K562 (cell line): ENCODE data around the gene DMD. TPM values are rescaled to one million over a fixed set of nuclear protein-coding genes. Genes with fewer than 3 reads are reported as not detected.

ENCODE experiments used
- ATAC-seq: fragments of 200-7000 bp; cut with Tn5 transposase; 3 replicates; pipeline ENCODE4 v1.9.1; 2020; ENCODE audit warnings: moderate library complexity
- BruUV-seq: library from RNA; stranded (reverse); fragments of 400-500 nt; replicated peaks from 2 replicates; lab custom pipeline; 2021; lab: Mats Ljungman, UMichigan
- CTCF ChIA-PET: fragments of 300-600 bp; formaldehyde crosslinking; extraction: SDS; loops from one replicate; lab custom pipeline; 2021; ENCODE audit warnings: low intra/inter-chr PET ratio; lab: Yijun Ruan, JAX
- POLR2A ChIA-PET: fragments of 300-600, 350-650 bp; sonication (Branson Sonifier 250); formaldehyde crosslinking; extraction: SDS; loops from one replicate; lab custom pipeline; 2021; ENCODE audit warnings: antibody characterized with exemption, inconsistent platforms; lab: Yijun Ruan, JAX
- DNase-seq, 4 experiments: peaks; one replicate each; pipeline versions ENCODE4 v3.0.0 to v3.0.0-alpha.2; 2011 to 2018; ENCODE audit warnings: low spot score in 3 of 4, mixed read lengths in 3 of 4; ENCODE audit errors: extremely low read depth in 1 of 4
- FAIRE-seq: peaks from 2 replicates; lab custom pipeline; 2011; peaks lifted over from hg19 to GRCh38; lab: Jason Lieb, UNC
- H2AFZ ChIP-seq: 2 replicates; pipeline ENCODE4 v1.6.0; 2011; ENCODE audit warnings: low read depth, low read length, control low read depth, inconsistent platforms
- H3K27ac ChIP-seq: fragments of 200-600 bp; 3 replicates; pipeline ENCODE4 v1.8.0; 2011; ENCODE audit warnings: low read depth, mild to moderate bottlenecking, control low read depth, inconsistent platforms, low read length, moderate library complexity, mixed read lengths; ENCODE audit errors: extremely low read depth
- H3K27me3 ChIP-seq, 2 experiments: fragments of 300-600 bp in 1 of 2; 2 replicates in 1 of 2; 3 replicates in 1 of 2; pipeline versions ENCODE4 v1.6.0 to v1.8.0; 2011; ENCODE audit warnings: inconsistent platforms in 2 of 2, low read length in 2 of 2, mild to moderate bottlenecking in 1 of 2, mixed read lengths in 1 of 2, moderate library complexity in 1 of 2; ENCODE audit not compliant: control insufficient read depth in 2 of 2, insufficient read depth in 2 of 2
- H3K36me3 ChIP-seq: fragments of 300-600 bp; 3 replicates; pipeline ENCODE4 v1.8.0; 2011; ENCODE audit warnings: mild to moderate bottlenecking, low read length, inconsistent platforms; ENCODE audit not compliant: control insufficient read depth, insufficient read depth
- H3K4me1 ChIP-seq, 2 experiments: fragments of 200-600 bp in 1 of 2; replicated peaks in 1 of 2; 2 replicates in 1 of 2; 3 replicates in 1 of 2; pipeline versions ENCODE4 v1.5.1 to v1.8.0; 2011; ENCODE audit warnings: inconsistent platforms in 2 of 2, low read length in 2 of 2, mild to moderate bottlenecking in 1 of 2, mixed read lengths in 1 of 2, moderate library complexity in 1 of 2; ENCODE audit not compliant: control insufficient read depth in 2 of 2, insufficient read depth in 2 of 2
- H3K4me2 ChIP-seq: 2 replicates; pipeline ENCODE4 v1.6.1; 2011; ENCODE audit warnings: low read length, control low read depth, inconsistent platforms, mixed read lengths; ENCODE audit not compliant: insufficient read depth
- H3K4me3 ChIP-seq: fragments of 200-600 bp; sonication (generic), shearing (Covaris generic); 2 replicates; pipeline ENCODE4 v1.5.1; 2016; ENCODE audit warnings: control low read depth, inconsistent platforms
- H3K79me2 ChIP-seq: fragments of 200-600 bp; 3 replicates; pipeline ENCODE4 v1.8.0; 2011; ENCODE audit warnings: low read length, inconsistent platforms; ENCODE audit not compliant: control insufficient read depth, insufficient read depth
- H3K9ac ChIP-seq, 2 experiments: 2 replicates each; pipeline versions ENCODE4 v1.6.0 to v1.6.1; 2011; ENCODE audit warnings: low read depth in 2 of 2, low read length in 2 of 2, control low read depth in 1 of 2, inconsistent platforms in 1 of 2, mild to moderate bottlenecking in 1 of 2, mixed read lengths in 1 of 2; ENCODE audit not compliant: insufficient read depth in 1 of 2
- H3K9me1 ChIP-seq: one replicate; pipeline ENCODE4 v1.6.0; 2011; ENCODE audit warnings: inconsistent platforms, mild to moderate bottlenecking, low read length, moderate library complexity; ENCODE audit not compliant: control insufficient read depth, insufficient read depth
- H3K9me3 ChIP-seq: replicated peaks from 2 replicates; pipeline ENCODE4 v1.5.1; 2011; ENCODE audit warnings: low read depth, low read length, inconsistent platforms; ENCODE audit not compliant: control insufficient read depth, insufficient read depth
- H4K20me1 ChIP-seq: replicated peaks from 2 replicates; pipeline ENCODE4 v1.6.1; 2011; ENCODE audit warnings: low read length, inconsistent platforms, mixed read lengths; ENCODE audit not compliant: control insufficient read depth, insufficient read depth
- ARID1B ChIP-seq: fragments of 450-650 bp; IDR thresholded peaks from 2 replicates; pipeline ENCODE4 v1.6.1; 2016; ENCODE audit warnings: antibody characterized with exemption, mild to moderate bottlenecking, inconsistent platforms
- MAZ ChIP-seq, 2 experiments: fragments of 450-650 bp in 1 of 2; sonication (generic) in 1 of 2; formaldehyde crosslinking; IDR thresholded peaks in 1 of 2; conservative IDR thresholded peaks in 1 of 2; 2 replicates each; pipeline versions ENCODE4 v1.4.0 to v1.5.0; 2020; ENCODE audit warnings: mild to moderate bottlenecking in 1 of 2, missing genetic modification reagents in 1 of 2
- SRSF1 ChIP-seq: fragments of 200-400 bp; formaldehyde crosslinking; IDR thresholded peaks from 2 replicates; pipeline ENCODE4 v1.6.1; 2017; ENCODE audit warnings: mild to moderate bottlenecking, low read depth, low read length, moderate library complexity
- ZNF24 ChIP-seq: fragments of 450-650 bp; IDR thresholded peaks from 2 replicates; pipeline ENCODE4 v1.6.1; 2016
- ZNF3 ChIP-seq: fragments of 250-450 bp; sonication (Bioruptor Pico); IDR thresholded peaks from 2 replicates; pipeline ENCODE4 v1.5.0; 2021; ENCODE audit warnings: mild to moderate bottlenecking, moderate library complexity
- ZNF316 ChIP-seq: fragments of 450-650 bp; IDR thresholded peaks from 2 replicates; pipeline ENCODE4 v1.6.1; 2016
- WGBS: fragments of 100-300 bp; shearing (Covaris generic); methylation state at CpG from one replicate; pipeline ENCODE4 v1.1.6; 2016; ENCODE audit warnings: low coverage, mixed read lengths; ENCODE audit not compliant: insufficient coverage; ENCODE audit errors: missing lambda C conversion rate; 5-methylcytosine and 5-hydroxymethylcytosine counted together
- in situ Hi-C: fragments of 300-500 bp; cut with MboI; formaldehyde crosslinking; loops from 4 replicates; pipeline ENCODE4 v1.15.0; 2018; ENCODE audit warnings: inconsistent platforms, mixed read lengths
- intact Hi-C: fragments of 100-400 bp; cut with micrococcal nuclease; formaldehyde crosslinking; loops from 2 replicates; pipeline ENCODE4 v1.14.2; 2022
- polyA plus RNA-seq, 8 experiments: library from polyadenylated mRNA; depleted of rRNA in 4 of 8; stranded (reverse) in 5 of 8; unstranded in 3 of 8; fragments of >200 nt; fragmentation: Nextera tagmentation in 2 of 8; fragmentation: Illumina TruSeq in 1 of 8; extraction: Ambion mirVana in 2 of 8; extraction: Trizol in 1 of 8; gene quantifications; 2 replicates each; pipeline versions ENCODE4 v1.2.1 to v1.2.3, GENCODE V29; 2011 to 2014; ENCODE audit warnings: inconsistent platforms in 1 of 8, missing spikeins in 1 of 8
- total RNA-seq, 7 experiments: library from RNA; depleted of rRNA in 6 of 7; stranded (reverse); fragments of >200 nt in 6 of 7; fragmentation: Illumina TruSeq in 2 of 7; extraction: Trizol in 2 of 7; gene quantifications; 2 replicates each; pipeline versions ENCODE4 v1.2.1 to v1.2.3, GENCODE V29; 2011 to 2021; ENCODE audit warnings: low replicate concordance in 1 of 7
- TF ChIP-seq, protein P1 (sequence below), 3 experiments: fragments of 200-800 bp in 1 of 3; fragments of 250-450 bp in 1 of 3; fragments of 450-650 bp in 1 of 3; sonication (Bioruptor Pico) in 1 of 3; sonication (Bioruptor generic) in 1 of 3; formaldehyde crosslinking in 1 of 3; IDR thresholded peaks; 2 replicates each; pipeline versions ENCODE4 v1.6.1 to v1.8.0; 2016 to 2022; ENCODE audit warnings: mild to moderate bottlenecking in 2 of 3, missing genetic modification characterization in 2 of 3, missing compliant biosample characterization in 1 of 3, moderate library complexity in 1 of 3
- TF ChIP-seq, protein P2 (sequence below): fragments of 250-450 bp; sonication (Bioruptor Pico); IDR thresholded peaks from 2 replicates; pipeline ENCODE4 v1.8.0; 2022; ENCODE audit warnings: moderate library complexity, mild to moderate bottlenecking, inconsistent platforms

Gene DMD
- total and polyA plus RNA-seq, 9 of the 15 experiments (the other 6 are each of a cell fraction or from before 2014, with no cell fraction given): 3.8 to 20.4 (median 11.4) TPM

DNA sequence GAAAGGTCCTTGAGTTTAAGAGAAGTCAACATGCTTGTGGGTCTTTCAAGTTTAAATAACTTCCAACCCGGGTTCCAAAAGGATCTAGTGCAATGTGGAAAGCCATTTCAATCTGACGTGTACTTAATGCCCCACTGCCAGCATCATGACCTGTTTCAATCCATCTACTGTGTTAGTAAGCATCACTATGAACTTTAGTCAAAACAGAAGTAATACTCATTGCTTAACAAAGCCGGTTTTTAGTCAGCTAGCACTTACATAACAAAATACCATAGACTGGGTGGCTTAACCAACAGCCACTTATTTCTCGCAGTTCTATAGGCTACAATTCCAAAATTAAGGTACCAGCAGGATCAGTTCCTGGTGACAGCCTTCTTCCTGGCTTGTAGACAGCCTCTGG lies 677.5 kb downstream of the DMD start:
- Histone ChIP-seq H3K79me2 (no peaks in the 10 kb centered on the region), H3K36me3 (no peaks in the 10 kb centered on the region), H3K4me2 (no peak overlapping the region), H3K4me3 (no peak overlapping the region), H3K4me1 (no peaks in the 10 kb centered on the region), H4K20me1 (no peaks in the 10 kb centered on the region), H3K9me1 (no peaks in the 10 kb centered on the region), H3K9me3 (no peaks in the 10 kb centered on the region), H3K27ac (no peak overlapping the region), H2AFZ (no peak overlapping the region), H3K9ac (no peak overlapping the region), H3K27me3 (no peaks in the 10 kb centered on the region)
- BruUV-seq: no TSS peak
- DNase-seq (no peak), FAIRE-seq (no peak), ATAC-seq (no peak)
- ChIA-PET POLR2A (no interaction called here), CTCF (no interaction called here)
- intact Hi-C loops (no loop called here), in situ Hi-C loops (no loop called here)
- WGBS: 0% methylated on average over 4 of the region's 4 CpGs
- no peak for TF ChIP-seq ZNF316
- no peak for TF ChIP-seq SRSF1
- TF ChIP-seq, protein P1, sequence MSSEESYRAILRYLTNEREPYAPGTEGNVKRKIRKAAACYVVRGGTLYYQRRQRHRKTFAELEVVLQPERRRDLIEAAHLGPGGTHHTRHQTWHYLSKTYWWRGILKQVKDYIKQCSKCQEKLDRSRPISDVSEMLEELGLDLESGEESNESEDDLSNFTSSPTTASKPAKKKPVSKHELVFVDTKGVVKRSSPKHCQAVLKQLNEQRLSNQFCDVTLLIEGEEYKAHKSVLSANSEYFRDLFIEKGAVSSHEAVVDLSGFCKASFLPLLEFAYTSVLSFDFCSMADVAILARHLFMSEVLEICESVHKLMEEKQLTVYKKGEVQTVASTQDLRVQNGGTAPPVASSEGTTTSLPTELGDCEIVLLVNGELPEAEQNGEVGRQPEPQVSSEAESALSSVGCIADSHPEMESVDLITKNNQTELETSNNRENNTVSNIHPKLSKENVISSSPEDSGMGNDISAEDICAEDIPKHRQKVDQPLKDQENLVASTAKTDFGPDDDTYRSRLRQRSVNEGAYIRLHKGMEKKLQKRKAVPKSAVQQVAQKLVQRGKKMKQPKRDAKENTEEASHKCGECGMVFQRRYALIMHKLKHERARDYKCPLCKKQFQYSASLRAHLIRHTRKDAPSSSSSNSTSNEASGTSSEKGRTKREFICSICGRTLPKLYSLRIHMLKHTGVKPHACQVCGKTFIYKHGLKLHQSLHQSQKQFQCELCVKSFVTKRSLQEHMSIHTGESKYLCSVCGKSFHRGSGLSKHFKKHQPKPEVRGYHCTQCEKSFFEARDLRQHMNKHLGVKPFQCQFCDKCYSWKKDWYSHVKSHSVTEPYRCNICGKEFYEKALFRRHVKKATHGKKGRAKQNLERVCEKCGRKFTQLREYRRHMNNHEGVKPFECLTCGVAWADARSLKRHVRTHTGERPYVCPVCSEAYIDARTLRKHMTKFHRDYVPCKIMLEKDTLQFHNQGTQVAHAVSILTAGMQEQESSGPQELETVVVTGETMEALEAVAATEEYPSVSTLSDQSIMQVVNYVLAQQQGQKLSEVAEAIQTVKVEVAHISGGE (CRISPR knock-in tag; IDR thresholded peaks at IDR 0.05): no peak
- no peak for TF ChIP-seq MAZ (CRISPR knock-in tag; conservative IDR thresholded peaks at IDR 0.05 in 1 of 2, IDR thresholded peaks at IDR 0.05 in 1 of 2)
- TF ChIP-seq ARID1B: no peak
- no peak for TF ChIP-seq ZNF3 (CRISPR knock-in tag)
- TF ChIP-seq, protein P2, sequence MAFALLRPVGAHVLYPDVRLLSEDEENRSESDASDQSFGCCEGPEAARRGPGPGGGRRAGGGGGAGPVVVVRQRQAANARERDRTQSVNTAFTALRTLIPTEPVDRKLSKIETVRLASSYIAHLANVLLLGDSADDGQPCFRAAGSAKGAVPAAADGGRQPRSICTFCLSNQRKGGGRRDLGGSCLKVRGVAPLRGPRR (CRISPR knock-in tag): no peak
- TF ChIP-seq ZNF24: no peak
